Measurements from ENCODE around the gene SPPL2C. TPM values are rescaled to one million over a fixed set of nuclear protein-coding genes. Genes with fewer than 3 reads are reported as not detected.
"Not testable (repeated sequence)": the region's sequence is repeated elsewhere in the genome, so short reads cannot be mapped to it uniquely, and the experiment has no call there.

SPPL2C gene
- total and polyA plus RNA-seq, 7 donors, result 0.60 TPM; not detected in 6

- H3K36me3 ChIP-seq, result no peaks in the 10 kb centered on the region
- H3K9me3 ChIP-seq, result no peaks in the 10 kb centered on the region
- H3K4me3 ChIP-seq, result no peak overlapping the region
- 83 to 84% methylated on average over 9 of the region's 9 CpGs for WGBS, 2 donors
- intact Hi-C loops (cut with DNase I), result no loop called here
- peaks cover 0 to 6% (median 0%) of the 10 kb centered on the region in 4 donors for H3K4me1 ChIP-seq
- no peak overlapping the region for H3K27ac ChIP-seq
- DNase-seq, result no peak
- TF ChIP-seq POLR2AphosphoS5 (IDR thresholded peaks at IDR 0.05), result no peak
- TF ChIP-seq EP300 (IDR thresholded peaks at IDR 0.05), result no peak
- TF ChIP-seq POLR2A (IDR thresholded peaks at IDR 0.05), result no peak
- TF ChIP-seq CTCF (IDR thresholded peaks at IDR 0.05), result no peak
- peaks cover 6 to 24% (median 15%) of the 10 kb centered on the region in 3 donors for H3K27me3 ChIP-seq
Measured at GRCh38 chr17:45854209-45854608, 9.5 kb downstream of the SPPL2C start.

GRCh38 chr17:45855691-45856336 lies 11.1 kb downstream of the SPPL2C start:
- Histone ChIP-seq H3K27ac (no peak overlapping the region), H3K9me3 (no peaks in the 10 kb centered on the region), H3K36me3 (no peaks in the 10 kb centered on the region), H3K27me3 (peaks cover 6 to 24% (median 15%) of the 10 kb centered on the region in 3 donors), H3K4me3 (no peak overlapping the region), H3K4me1 (peaks cover 0 to 11% (median 0%) of the 10 kb centered on the region in 4 donors)
- no peak for DNase-seq
- WGBS, 2 donors, result 65 to 66% methylated on average over 2 of the region's 2 CpGs
- intact Hi-C loops (cut with DNase I), result no loop called here
- TF ChIP-seq POLR2A (IDR thresholded peaks at IDR 0.05), result no peak
- TF ChIP-seq EP300 (IDR thresholded peaks at IDR 0.05), result no peak
- no peak for TF ChIP-seq CTCF (IDR thresholded peaks at IDR 0.05)
- TF ChIP-seq POLR2AphosphoS5 (IDR thresholded peaks at IDR 0.05), result no peak

GRCh38 chr17:45857977-45858708 lies 13.5 kb downstream of the SPPL2C start:
- H3K9me3 ChIP-seq, result no peaks in the 10 kb centered on the region
- 39 to 42% methylated on average over 10 of the region's 10 CpGs for WGBS, 2 donors
- TF ChIP-seq POLR2AphosphoS5 (IDR thresholded peaks at IDR 0.05), result no peak
- intact Hi-C loops (cut with DNase I), result no loop called here
- DNase-seq, result no peak
- H3K4me3 ChIP-seq, result no peak overlapping the region
- no peak overlapping the region for H3K27ac ChIP-seq
- peaks cover 0 to 4% (median 4%) of the 10 kb centered on the region in 3 donors for H3K27me3 ChIP-seq
- peaks cover 0 to 17% (median 2%) of the 10 kb centered on the region in 4 donors for H3K4me1 ChIP-seq
- no peaks in the 10 kb centered on the region for H3K36me3 ChIP-seq

GRCh38 chr17:45861165-45861564 lies 16.5 kb downstream of the SPPL2C start:
- intact Hi-C loops (cut with DNase I), result no loop called here
- H3K4me3 ChIP-seq, result no peak overlapping the region
- no peaks in the 10 kb centered on the region for H3K9me3 ChIP-seq
- WGBS, 2 donors, result 79 to 84% methylated on average over 7 of the region's 7 CpGs
- H3K27me3 ChIP-seq, result no peaks in the 10 kb centered on the region
- TF ChIP-seq CTCF (IDR thresholded peaks at IDR 0.05), result no peak
- TF ChIP-seq POLR2AphosphoS5 (IDR thresholded peaks at IDR 0.05), result peak in 3 of 4 donors; percentile 70 to 82 (median 82)
- peak overlapping the region in 3 of 4 donors; percentile 39 to 68 (median 48) for H3K27ac ChIP-seq
- no peak for DNase-seq
- H3K4me1 ChIP-seq, result peaks cover 0 to 17% (median 2%) of the 10 kb centered on the region in 4 donors
- H3K36me3 ChIP-seq, result no peaks in the 10 kb centered on the region

- H3K36me3 ChIP-seq; DNase-seq; H3K27me3 ChIP-seq; H3K9me3 ChIP-seq; H3K4me3 ChIP-seq; intact Hi-C loops (cut with DNase I); H3K27ac ChIP-seq: not testable (repeated sequence)
- peaks cover 0 to 17% (median 2%) of the 10 kb centered on the region in 4 donors for H3K4me1 ChIP-seq
- 87 to 88% methylated on average over 9 of the region's 9 CpGs for WGBS, 2 donors
Measured at GRCh38 chr17:45862127-45862526, 17.4 kb downstream of the SPPL2C start.

Measured in sigmoid colon (tissue), 7 donors.